ENCODE data around the gene BDH1. TPM values are rescaled to one million over a fixed set of nuclear protein-coding genes. Genes with fewer than 3 reads are reported as not detected.

Gene BDH1
- total RNA-seq, 1 experiment from 2014 or later, result 0.74 TPM

DNA sequence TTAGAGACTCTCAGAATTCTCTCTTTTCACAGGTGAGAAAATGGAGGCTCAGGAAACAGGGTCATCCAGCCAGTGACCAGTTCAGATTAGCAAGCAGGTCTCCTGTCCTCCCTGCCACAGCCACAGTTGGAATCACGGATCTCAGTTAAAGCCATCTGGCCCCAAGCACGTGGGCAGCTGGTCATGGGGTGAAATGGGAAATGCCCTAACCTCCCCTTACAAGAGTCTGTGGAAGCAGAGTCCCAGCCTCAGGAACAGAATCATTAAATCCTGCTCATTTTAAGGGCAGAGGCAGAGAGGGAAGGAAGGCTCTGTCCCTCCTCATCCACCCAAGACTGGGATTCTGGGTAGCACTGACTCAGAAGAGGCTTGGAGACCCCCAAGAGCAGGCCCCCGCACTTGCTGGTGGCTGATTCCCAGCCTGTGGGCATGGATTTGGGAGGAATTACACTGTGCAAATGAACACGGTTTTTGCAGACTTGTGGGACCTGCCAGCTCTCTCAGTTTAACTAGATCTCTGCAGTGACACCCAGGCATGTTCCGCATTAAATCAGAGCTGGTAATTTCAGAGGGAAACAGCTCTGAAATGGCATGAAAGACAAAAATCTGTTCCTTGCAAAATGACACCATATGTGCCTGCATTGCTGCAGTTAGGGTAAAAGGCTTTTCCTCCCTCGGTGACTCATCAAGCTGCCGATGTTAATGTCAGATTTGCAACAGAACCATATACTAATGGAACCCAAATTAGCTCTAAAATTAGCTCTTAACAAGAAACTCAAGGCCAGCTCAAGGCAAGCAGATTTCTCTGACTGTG lies 89.0 kb downstream of the BDH1 start:
- DNase-seq (ENCODE audit: extremely low read depth, low read depth), result no peak

DNA sequence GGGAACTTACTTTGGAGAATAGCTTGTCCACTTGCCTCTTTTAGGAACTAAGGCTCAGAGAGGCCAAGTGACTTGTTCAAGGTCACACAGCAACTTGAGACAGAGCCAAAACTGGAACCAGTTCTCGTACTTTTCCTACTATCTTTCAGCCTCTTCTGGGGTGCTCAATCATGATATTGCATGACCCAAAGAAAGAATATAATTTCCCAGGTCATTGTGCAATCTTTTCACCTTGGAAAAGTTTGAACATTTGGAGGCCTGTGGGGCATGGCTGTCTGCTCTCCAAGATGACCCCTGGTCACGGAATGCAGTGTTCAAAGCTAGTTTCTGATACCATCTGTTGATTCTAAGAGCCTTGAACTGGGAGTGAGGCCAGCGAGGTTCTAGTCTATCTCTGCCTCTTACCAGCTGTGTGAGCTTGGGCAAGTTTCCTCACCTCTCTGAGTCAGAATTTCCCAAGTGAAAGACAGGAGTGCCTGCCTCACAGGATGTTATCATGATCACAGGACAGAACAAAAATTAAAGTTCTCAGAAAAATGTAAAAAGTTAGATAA lies 89.7 kb downstream of the BDH1 start:
- DNase-seq (ENCODE audit: extremely low read depth, low read depth), result no peak

DNA sequence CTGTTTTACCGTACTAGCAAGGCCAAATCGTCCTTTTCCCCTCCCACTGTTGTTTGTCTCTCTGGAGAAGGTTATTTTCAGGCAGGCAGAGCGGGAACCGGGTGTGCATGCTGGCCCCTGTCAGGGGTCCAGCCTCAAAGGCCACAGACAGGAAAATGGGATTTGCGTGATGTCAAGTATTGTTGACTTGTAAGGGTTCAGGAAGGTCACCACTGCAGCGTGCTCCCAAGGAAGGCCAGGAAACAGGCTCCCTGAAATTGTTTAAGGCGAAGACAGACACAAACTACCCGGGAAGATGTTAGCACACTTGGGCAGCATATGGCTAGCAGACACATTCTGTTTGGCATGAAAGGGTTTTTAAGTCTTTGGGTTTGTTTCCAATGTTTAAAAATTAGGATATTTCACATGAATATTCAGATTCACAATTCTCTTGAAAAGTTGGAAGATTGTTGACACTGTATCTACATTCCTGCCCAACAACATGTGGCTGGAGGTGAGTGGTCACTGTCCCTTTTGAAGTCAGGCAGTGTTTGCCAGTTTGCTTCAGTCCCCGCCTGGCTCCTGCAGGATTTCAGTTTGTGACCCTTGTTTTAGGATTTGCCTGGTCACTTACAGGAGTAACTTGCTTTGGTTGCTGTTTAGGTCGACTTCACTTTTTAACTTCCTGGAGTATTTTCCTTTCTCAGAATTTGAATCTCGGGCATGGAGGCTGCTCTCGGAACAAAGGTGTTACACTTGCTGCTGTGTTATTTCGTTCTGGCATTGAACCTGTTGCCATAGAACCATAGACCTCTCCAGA lies 90.4 kb downstream of the BDH1 start:
- no peak for DNase-seq (ENCODE audit: extremely low read depth, low read depth)

DNA sequence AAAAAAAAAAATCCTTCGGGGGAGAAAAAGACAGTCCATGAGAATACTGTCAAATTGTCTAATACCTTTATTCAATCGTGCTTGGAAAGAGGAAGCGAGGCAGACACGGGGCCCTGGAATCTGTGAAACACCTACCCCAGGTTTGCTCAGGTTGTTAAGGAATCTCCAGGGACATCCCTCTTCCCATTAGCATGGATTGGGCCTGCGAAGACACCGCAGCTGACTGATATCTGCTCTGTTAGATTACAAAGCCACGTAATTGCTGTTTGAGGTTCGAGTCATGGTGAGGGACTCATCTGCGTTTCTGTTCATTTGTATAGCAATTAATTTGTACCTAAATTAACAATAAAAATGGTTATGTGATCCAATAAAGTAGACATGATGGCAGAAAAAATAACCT lies 91.0 kb downstream of the BDH1 start:
- no peak for DNase-seq (ENCODE audit: extremely low read depth, low read depth)

DNA sequence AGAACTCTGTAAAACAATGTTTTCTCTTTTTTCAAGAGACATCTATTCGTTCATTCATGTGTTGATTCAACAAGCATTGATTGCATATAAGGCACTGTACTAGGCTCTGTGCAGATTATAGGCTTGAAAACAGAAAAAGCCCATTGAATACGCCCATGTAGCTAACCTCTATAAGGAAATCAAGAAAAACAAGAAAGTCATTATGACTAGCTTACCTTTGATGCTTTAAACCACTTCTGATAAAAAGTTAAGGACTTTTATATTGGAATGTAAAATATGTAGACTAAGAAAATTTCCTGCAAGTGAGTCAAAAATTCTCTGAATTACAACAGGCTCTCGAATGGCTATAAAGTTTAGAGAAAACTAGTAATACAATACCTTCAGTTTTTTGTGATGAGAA lies 92.5 kb downstream of the BDH1 start:
- DNase-seq (ENCODE audit: extremely low read depth, low read depth), result no peak

DNA sequence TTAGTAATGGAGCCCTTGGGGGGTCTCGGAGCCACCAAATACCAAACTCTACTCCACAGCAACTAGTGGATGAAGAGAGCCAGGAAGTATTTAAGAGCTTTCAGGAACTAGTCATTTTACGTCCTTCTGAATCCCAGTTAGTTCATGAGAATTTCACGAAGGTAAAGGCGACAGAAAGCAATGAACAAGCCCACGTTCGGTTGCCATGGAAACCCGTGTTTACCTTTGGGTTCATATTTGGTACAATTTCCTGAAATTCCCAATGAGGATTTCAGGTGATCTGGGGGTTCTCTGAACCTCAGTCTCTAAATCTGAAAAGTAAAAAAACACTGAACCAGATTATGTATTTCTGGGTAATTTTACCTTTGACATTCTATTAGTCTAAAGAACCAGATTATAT lies 93.0 kb downstream of the BDH1 start:
- no peak for DNase-seq (ENCODE audit: extremely low read depth, low read depth)

DNA sequence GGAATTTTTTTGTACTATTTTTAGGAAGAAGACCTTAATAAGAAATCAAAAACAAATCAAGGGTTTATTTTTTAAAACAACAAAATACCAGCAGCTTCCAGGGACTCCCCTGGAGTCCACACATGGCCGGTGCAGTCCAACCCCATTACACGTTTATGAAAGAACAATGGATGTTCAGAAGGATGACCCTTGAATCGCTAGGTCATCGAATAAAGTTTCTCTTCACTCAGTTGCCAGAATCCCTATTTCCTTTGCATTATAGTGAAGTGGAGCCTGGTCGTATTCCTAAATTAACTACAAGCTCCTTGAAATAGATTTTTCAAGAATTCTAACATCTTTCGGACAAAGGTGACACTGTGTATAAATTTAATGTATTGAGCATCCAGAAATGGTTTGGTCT lies 95.1 kb downstream of the BDH1 start:
- DNase-seq (ENCODE audit: extremely low read depth, low read depth), result no peak

DNA sequence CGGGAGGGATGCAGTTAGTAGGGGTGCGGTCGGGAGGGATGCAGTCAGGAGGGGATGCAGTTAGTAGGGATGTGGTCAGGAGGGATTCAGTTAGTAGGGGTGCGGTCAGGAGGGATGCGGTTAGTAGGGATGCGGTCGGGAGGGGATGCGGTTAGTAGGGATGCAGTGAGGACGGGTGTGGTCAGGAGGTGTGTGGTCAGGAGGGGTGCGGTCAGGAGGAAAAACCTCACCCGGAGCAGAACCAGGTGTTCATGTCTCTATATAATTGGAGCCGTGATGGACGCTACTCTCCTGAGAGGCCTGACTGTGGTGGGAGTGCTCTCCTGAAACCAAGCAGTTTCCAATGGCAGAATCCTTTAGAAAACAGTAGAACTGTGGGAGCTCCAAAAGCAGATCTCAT lies 95.8 kb downstream of the BDH1 start:
- no peak for DNase-seq (ENCODE audit: extremely low read depth, low read depth)

Small RNA genes within 50 kb of the gene (small RNA-seq; reads per million reads assigned to genes)
- gene AC132008.1, result 0 to 0.06 reads per million in 2 experiments

Other genes with a start within 250 kb of the BDH1 start
- 6.8 and 7.9 TPM in 2 replicates for gene RUBCN, start 180.9 kb upstream of the BDH1 start, total RNA-seq (2014; rRNA removed; shearing (Covaris generic))
- gene FYTTD1, start 193.9 kb upstream of the BDH1 start, total RNA-seq (2014; rRNA removed; shearing (Covaris generic)), result 30.1 and 36.7 TPM in 2 replicates
- gene LRCH3, start 235.3 kb upstream of the BDH1 start, total RNA-seq (2014; rRNA removed; shearing (Covaris generic)), result 38.6 and 45.9 TPM in 2 replicates

Data from NCI-H460 (cell line).